Measurements from ENCODE around the gene SAG.

DNA sequence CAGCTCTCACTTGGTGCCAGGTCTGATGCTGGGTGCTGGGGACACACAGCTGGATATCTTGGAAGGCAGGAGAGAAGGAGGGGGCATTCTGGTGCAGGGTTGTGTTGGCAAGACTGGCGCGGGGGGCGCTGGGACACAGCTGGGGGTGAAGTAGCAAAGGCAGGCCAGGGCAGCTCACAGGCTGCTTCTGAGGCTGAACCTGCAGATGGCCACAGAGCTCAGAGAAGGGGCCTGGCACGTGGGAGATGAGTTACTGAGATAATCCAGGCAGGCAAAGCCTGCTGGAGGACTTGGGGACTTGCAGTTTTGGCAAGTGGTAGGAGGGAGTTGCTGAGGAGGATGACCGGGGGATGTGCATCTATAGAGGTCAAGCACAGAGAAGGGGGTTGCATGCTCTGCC is 30.4 kb downstream of the SAG start:
- TF ChIP-seq, protein P1, sequence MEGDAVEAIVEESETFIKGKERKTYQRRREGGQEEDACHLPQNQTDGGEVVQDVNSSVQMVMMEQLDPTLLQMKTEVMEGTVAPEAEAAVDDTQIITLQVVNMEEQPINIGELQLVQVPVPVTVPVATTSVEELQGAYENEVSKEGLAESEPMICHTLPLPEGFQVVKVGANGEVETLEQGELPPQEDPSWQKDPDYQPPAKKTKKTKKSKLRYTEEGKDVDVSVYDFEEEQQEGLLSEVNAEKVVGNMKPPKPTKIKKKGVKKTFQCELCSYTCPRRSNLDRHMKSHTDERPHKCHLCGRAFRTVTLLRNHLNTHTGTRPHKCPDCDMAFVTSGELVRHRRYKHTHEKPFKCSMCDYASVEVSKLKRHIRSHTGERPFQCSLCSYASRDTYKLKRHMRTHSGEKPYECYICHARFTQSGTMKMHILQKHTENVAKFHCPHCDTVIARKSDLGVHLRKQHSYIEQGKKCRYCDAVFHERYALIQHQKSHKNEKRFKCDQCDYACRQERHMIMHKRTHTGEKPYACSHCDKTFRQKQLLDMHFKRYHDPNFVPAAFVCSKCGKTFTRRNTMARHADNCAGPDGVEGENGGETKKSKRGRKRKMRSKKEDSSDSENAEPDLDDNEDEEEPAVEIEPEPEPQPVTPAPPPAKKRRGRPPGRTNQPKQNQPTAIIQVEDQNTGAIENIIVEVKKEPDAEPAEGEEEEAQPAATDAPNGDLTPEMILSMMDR (IDR thresholded peaks at IDR 0.05) = no peak
- no peak for TF ChIP-seq POLR2A (IDR thresholded peaks at IDR 0.05)

Data from testis (tissue), 2 donors.